ENCODE data around the gene ZMYM2.

The ZMYM2 gene

GRCh38 chr13:20057214-20057613 lies 98.7 kb downstream of the ZMYM2 start:
- no peak for TF ChIP-seq CTCF (IDR thresholded peaks at IDR 0.05; ENCODE audit: insufficient read depth, missing control alignments)
- FAIRE-seq (no peak), DNase-seq (ENCODE audit: insufficient read length, low spot score) (no peak)

- TF ChIP-seq CTCF (IDR thresholded peaks at IDR 0.05; ENCODE audit: insufficient read depth, missing control alignments) = no peak
- DNase-seq (ENCODE audit: insufficient read length, low spot score) = no peak
- no peak for FAIRE-seq
These were observed 99.4 kb downstream of the ZMYM2 start for GRCh38 chr13:20057963-20058362.

GRCh38 chr13:20058476-20058875 lies 99.9 kb downstream of the ZMYM2 start:
- DNase-seq (ENCODE audit: insufficient read length, low spot score) = no peak
- no peak for FAIRE-seq
- TF ChIP-seq CTCF (IDR thresholded peaks at IDR 0.05; ENCODE audit: insufficient read depth, missing control alignments) = no peak

GRCh38 chr13:20064128-20064527 lies 105.6 kb downstream of the ZMYM2 start:
- FAIRE-seq (no peak), DNase-seq (ENCODE audit: insufficient read length, low spot score) (no peak)
- TF ChIP-seq CTCF (IDR thresholded peaks at IDR 0.05; ENCODE audit: insufficient read depth, missing control alignments) = no peak

- FAIRE-seq (no peak), DNase-seq (ENCODE audit: insufficient read length, low spot score) (no peak)
- no peak for TF ChIP-seq CTCF (IDR thresholded peaks at IDR 0.05; ENCODE audit: insufficient read depth, missing control alignments)
These were observed 107.0 kb downstream of the ZMYM2 start for GRCh38 chr13:20065516-20065915.

- TF ChIP-seq CTCF (IDR thresholded peaks at IDR 0.05; ENCODE audit: insufficient read depth, missing control alignments) = no peak
- FAIRE-seq (no peak), DNase-seq (ENCODE audit: insufficient read length, low spot score) (no peak)
These were observed 111.4 kb downstream of the ZMYM2 start for GRCh38 chr13:20069956-20070355.

- DNase-seq (ENCODE audit: insufficient read length, low spot score) (no peak), FAIRE-seq (no peak)
- no peak for TF ChIP-seq CTCF (IDR thresholded peaks at IDR 0.05; ENCODE audit: insufficient read depth, missing control alignments)
These were observed 115.2 kb downstream of the ZMYM2 start for GRCh38 chr13:20073775-20074174.

Data from D721Med (cell line).